Measurements from ENCODE around the gene ZNF662. TPM values are rescaled to one million over a fixed set of nuclear protein-coding genes. Genes with fewer than 3 reads are reported as not detected.

Gene ZNF662
- total RNA-seq, 1 experiment from 2014 or later = not detected

- no peak overlapping the region for H3K4me2 ChIP-seq (ENCODE audit: low read depth, low read length, poor library complexity, severe bottlenecking)
- H4K20me1 ChIP-seq (ENCODE audit: insufficient read depth, low read depth, low read length) = no peaks in the 10 kb centered on the region
- H3K27me3 ChIP-seq (ENCODE audit: low read length) = no peaks in the 10 kb centered on the region
- no peaks in the 10 kb centered on the region for H3K9me3 ChIP-seq (ENCODE audit: low read length)
- peaks cover 31% of the 10 kb centered on the region for H3K4me1 ChIP-seq (ENCODE audit: low read length)
- no peaks in the 10 kb centered on the region for H3K79me2 ChIP-seq (ENCODE audit: low read length)
- peak overlapping the region; percentile 6; the same call in 1 of the 2 replicates for H2AFZ ChIP-seq (ENCODE audit: low read length)
- no peaks in the 10 kb centered on the region for H3K9me2 ChIP-seq (replicated peaks; ENCODE audit: insufficient read depth, low read length)
- no peaks in the 10 kb centered on the region for H3K36me3 ChIP-seq (ENCODE audit: insufficient read depth, low read length)
- no peak overlapping the region for H3K9ac ChIP-seq (ENCODE audit: low read length)
- H3K4me3 ChIP-seq (ENCODE audit: low read length) = no peak overlapping the region
- peak; percentile 81 for DNase-seq
- H3K27ac ChIP-seq (ENCODE audit: low read length) = no peak overlapping the region
These were observed 55.7 kb downstream of the ZNF662 start for GRCh38 chr3:42961633-42962032.

GRCh38 chr3:42963269-42963668, 57.3 kb downstream of the ZNF662 start:
- no peak overlapping the region for H3K9ac ChIP-seq (ENCODE audit: low read length)
- H3K9me2 ChIP-seq (replicated peaks; ENCODE audit: insufficient read depth, low read length) = no peaks in the 10 kb centered on the region
- no peaks in the 10 kb centered on the region for H3K36me3 ChIP-seq (ENCODE audit: insufficient read depth, low read length)
- no peak overlapping the region for H3K27ac ChIP-seq (ENCODE audit: low read length)
- H2AFZ ChIP-seq (ENCODE audit: low read length) = no peak overlapping the region
- H3K27me3 ChIP-seq (ENCODE audit: low read length) = no peaks in the 10 kb centered on the region
- no peak for DNase-seq
- H3K4me3 ChIP-seq (ENCODE audit: low read length) = no peak overlapping the region
- no peak overlapping the region for H3K4me2 ChIP-seq (ENCODE audit: low read depth, low read length, poor library complexity, severe bottlenecking)
- H4K20me1 ChIP-seq (ENCODE audit: insufficient read depth, low read depth, low read length) = no peaks in the 10 kb centered on the region
- no peaks in the 10 kb centered on the region for H3K79me2 ChIP-seq (ENCODE audit: low read length)
- H3K4me1 ChIP-seq (ENCODE audit: low read length) = peaks cover 31% of the 10 kb centered on the region
- H3K9me3 ChIP-seq (ENCODE audit: low read length) = no peaks in the 10 kb centered on the region

- H3K9me2 ChIP-seq (replicated peaks; ENCODE audit: insufficient read depth, low read length) = no peaks in the 10 kb centered on the region
- H3K4me1 ChIP-seq (ENCODE audit: low read length) = peaks cover 31% of the 10 kb centered on the region
- no peak overlapping the region for H3K4me2 ChIP-seq (ENCODE audit: low read depth, low read length, poor library complexity, severe bottlenecking)
- no peak overlapping the region for H3K27ac ChIP-seq (ENCODE audit: low read length)
- no peak overlapping the region for H3K4me3 ChIP-seq (ENCODE audit: low read length)
- no peaks in the 10 kb centered on the region for H3K79me2 ChIP-seq (ENCODE audit: low read length)
- H3K36me3 ChIP-seq (ENCODE audit: insufficient read depth, low read length) = no peaks in the 10 kb centered on the region
- no peak overlapping the region for H2AFZ ChIP-seq (ENCODE audit: low read length)
- H3K27me3 ChIP-seq (ENCODE audit: low read length) = no peaks in the 10 kb centered on the region
- no peak for DNase-seq
- no peaks in the 10 kb centered on the region for H4K20me1 ChIP-seq (ENCODE audit: insufficient read depth, low read depth, low read length)
- H3K9ac ChIP-seq (ENCODE audit: low read length) = no peak overlapping the region
- no peaks in the 10 kb centered on the region for H3K9me3 ChIP-seq (ENCODE audit: low read length)
These were observed 58.3 kb downstream of the ZNF662 start for GRCh38 chr3:42964266-42964665.

Other genes with a start within 250 kb of the ZNF662 start
- not detected in 2 replicates for gene KLHL40, start 220.6 kb upstream of the ZNF662 start, total RNA-seq (2014; rRNA removed; shearing (Covaris generic); ENCODE audit: low replicate concordance)
- gene HHATL, start 203.3 kb upstream of the ZNF662 start, total RNA-seq (2014; rRNA removed; shearing (Covaris generic); ENCODE audit: low replicate concordance) = not detected in 2 replicates
- 1.9 and 4.2 TPM in 2 replicates for gene CCDC13, start 132.9 kb upstream of the ZNF662 start, total RNA-seq (2014; rRNA removed; shearing (Covaris generic); ENCODE audit: low replicate concordance)
- 103 and 207 TPM in 2 replicates for gene HIGD1A, start 101.7 kb upstream of the ZNF662 start, total RNA-seq (2014; rRNA removed; shearing (Covaris generic); ENCODE audit: low replicate concordance)
- 0.43 and 1.9 TPM in 2 replicates for gene ACKR2, start 96.7 kb upstream of the ZNF662 start, total RNA-seq (2014; rRNA removed; shearing (Covaris generic); ENCODE audit: low replicate concordance)
- not detected in 2 replicates for gene CYP8B1, start 30.3 kb upstream of the ZNF662 start, total RNA-seq (2014; rRNA removed; shearing (Covaris generic); ENCODE audit: low replicate concordance)
- gene GASK1A, start 73.2 kb downstream of the ZNF662 start, total RNA-seq (2014; rRNA removed; shearing (Covaris generic); ENCODE audit: low replicate concordance) = 6.4 and 8.1 TPM in 2 replicates
- gene POMGNT2, start 199.9 kb downstream of the ZNF662 start, total RNA-seq (2014; rRNA removed; shearing (Covaris generic); ENCODE audit: low replicate concordance) = 59.3 and 70.7 TPM in 2 replicates

Data from Karpas-422 (cell line).